HepG2 (cell line): Measurements from ENCODE around the gene MTA1.

Experiments
- ATF3 ChIP-seq: sonication (generic); formaldehyde crosslinking; IDR thresholded peaks from 2 replicates; pipeline ENCODE4 v1.4.0; 2020; ENCODE audit warnings: missing genetic modification reagents
- DRAP1 ChIP-seq: IDR thresholded peaks from 2 replicates; pipeline ENCODE4 v1.6.1; 2016; ENCODE audit warnings: missing genetic modification reagents, missing compliant biosample characterization
- POLR2A ChIP-seq, 2 experiments: IDR thresholded peaks; 2 replicates each; pipeline ENCODE4 v1.6.1; 2011; ENCODE audit warnings: low read depth in 2 of 2, low read length in 2 of 2, mild to moderate bottlenecking in 1 of 2, moderate library complexity in 1 of 2; ENCODE audit not compliant: insufficient read depth in 1 of 2
- RAD51 ChIP-seq: fragments of 450-650 bp; IDR thresholded peaks from 2 replicates; pipeline ENCODE4 v1.6.1; 2016; ENCODE audit warnings: borderline replicate concordance
- RBAK ChIP-seq: sonication (generic); formaldehyde crosslinking; IDR thresholded peaks from 2 replicates; pipeline ENCODE4 v1.5.1; 2020; ENCODE audit warnings: mild to moderate bottlenecking, missing genetic modification reagents

GRCh38 chr14:105418269-105419194 is 1.1 kb upstream of the MTA1 start:
- TF ChIP-seq POLR2A (IDR thresholded peaks at IDR 0.05; ENCODE audit: insufficient read depth in 1 of 2, low read depth in 2 of 2, low read length in 2 of 2) (no peak), RAD51 (no peak), RBAK (CRISPR knock-in tag) (no peak), ATF3 (CRISPR knock-in tag) (no peak), DRAP1 (CRISPR knock-in tag) (no peak)
